GM23338 (cell line): ENCODE measurements around the gene PDZD8. TPM values are rescaled to one million over a fixed set of nuclear protein-coding genes. Genes with fewer than 3 reads are reported as not detected.
"Not testable (repeated sequence)": the region's sequence is repeated elsewhere in the genome, so short reads cannot be mapped to it uniquely, and the experiment has no call there.

Source experiments
- ATAC-seq: fragments of 200-7000 bp; cut with Tn5 transposase; 3 replicates; pipeline ENCODE4 v1.9.1; 2020
- DNase-seq: peaks from one replicate; pipeline ENCODE4 v3.0.0-alpha.2; 2015; ENCODE audit warnings: low spot score
- H2AFZ ChIP-seq: fragments of 200-600 bp; sonication (generic); 2 replicates; pipeline ENCODE4 v1.8.0; 2016; ENCODE audit warnings: antibody characterized with exemption, mild to moderate bottlenecking, moderate library complexity
- H3F3A ChIP-seq: fragments of 200-600 bp; sonication (generic); replicated peaks from 2 replicates; pipeline ENCODE4 v1.8.0; 2017; ENCODE audit warnings: antibody characterized with exemption, mixed run types, low read depth
- H3K27ac ChIP-seq: fragments of 200-600 bp; sonication (generic); 2 replicates; pipeline ENCODE4 v1.6.1; 2016; ENCODE audit warnings: low read depth
- H3K27me3 ChIP-seq: fragments of 200-600 bp; sonication (generic); 2 replicates; pipeline ENCODE4 v1.8.0; 2016; ENCODE audit warnings: mild to moderate bottlenecking, mixed run types, moderate library complexity; ENCODE audit not compliant: insufficient read depth
- H3K36me3 ChIP-seq: fragments of 200-600 bp; sonication (generic); 2 replicates; pipeline ENCODE4 v1.8.0; 2016; ENCODE audit warnings: mild to moderate bottlenecking; ENCODE audit not compliant: insufficient read depth
- H3K4me1 ChIP-seq: fragments of 200-600 bp; sonication (generic); 2 replicates; pipeline ENCODE4 v1.8.0; 2016; ENCODE audit warnings: mild to moderate bottlenecking, moderate library complexity; ENCODE audit not compliant: insufficient read depth
- H3K4me2 ChIP-seq: fragments of 200-600 bp; sonication (generic); 2 replicates; pipeline ENCODE4 v1.7.1; 2017; ENCODE audit warnings: mixed run types
- H3K4me3 ChIP-seq: fragments of 200-600 bp; sonication (generic); 2 replicates; pipeline ENCODE4 v1.6.1; 2016; ENCODE audit warnings: mixed run types
- H3K79me2 ChIP-seq: fragments of 200-600 bp; sonication (generic); replicated peaks from 2 replicates; pipeline ENCODE4 v1.8.0; 2017; ENCODE audit warnings: mild to moderate bottlenecking; ENCODE audit not compliant: insufficient read depth
- H3K9me2 ChIP-seq: fragments of 200-600 bp; sonication (generic); 2 replicates; pipeline ENCODE4 v1.8.0; 2017; ENCODE audit not compliant: insufficient read depth
- H4K20me1 ChIP-seq: fragments of 200-600 bp; sonication (generic); replicated peaks from 2 replicates; pipeline ENCODE4 v1.8.0; 2017; ENCODE audit warnings: mild to moderate bottlenecking; ENCODE audit not compliant: insufficient read depth
- H3K27ac Mint-ChIP-seq: 2 replicates; pipeline ENCODE4 v1.8.0; 2020; ENCODE audit warnings: inconsistent platforms, mild to moderate bottlenecking, moderate library complexity, mixed read lengths
- H3K27me3 Mint-ChIP-seq: 3 replicates; pipeline ENCODE4 v1.8.0; 2022; ENCODE audit warnings: low read depth, mild to moderate bottlenecking, moderate library complexity, mixed read lengths, inconsistent platforms; ENCODE audit not compliant: insufficient read depth, poor library complexity
- H3K36me3 Mint-ChIP-seq: 3 replicates; pipeline ENCODE4 v1.8.0; 2021; ENCODE audit warnings: low read depth, mild to moderate bottlenecking, inconsistent platforms, moderate library complexity, mixed read lengths
- H3K4me1 Mint-ChIP-seq: 3 replicates; pipeline ENCODE4 v1.8.0; 2020; ENCODE audit warnings: mild to moderate bottlenecking, inconsistent platforms, mixed read lengths
- H3K4me3 Mint-ChIP-seq: 3 replicates; pipeline ENCODE4 v1.8.0; 2021; ENCODE audit warnings: moderate library complexity, mild to moderate bottlenecking, inconsistent platforms, mixed read lengths
- H3K9me3 Mint-ChIP-seq: 3 replicates; pipeline ENCODE4 v1.8.0; 2020; ENCODE audit warnings: moderate library complexity, mild to moderate bottlenecking, inconsistent platforms, mixed read lengths
- CREB1 ChIP-seq: fragments of 250-450 bp; sonication (Bioruptor Pico); IDR thresholded peaks from 2 replicates; pipeline ENCODE4 v1.5.0; 2020; ENCODE audit warnings: low read depth, mild to moderate bottlenecking, moderate library complexity
- NANOG ChIP-seq: IDR thresholded peaks from 2 replicates; pipeline ENCODE4 v1.6.1; 2016; ENCODE audit warnings: antibody characterized with exemption, borderline replicate concordance
- STAT1 ChIP-seq: IDR thresholded peaks from one replicate; pipeline ENCODE4 v1.6.1; 2016; ENCODE audit warnings: antibody characterized with exemption; ENCODE audit not compliant: unreplicated experiment
- ZNF114 ChIP-seq: fragments of 250-450 bp; sonication (Bioruptor Pico); IDR thresholded peaks from 2 replicates; pipeline ENCODE4 v1.5.0; 2020; ENCODE audit warnings: mild to moderate bottlenecking, moderate library complexity
- ZNF331 ChIP-seq: fragments of 250-450 bp; sonication (Bioruptor Pico); IDR thresholded peaks from 2 replicates; pipeline ENCODE4 v1.5.0; 2020; ENCODE audit warnings: low read depth, mild to moderate bottlenecking, moderate library complexity
- polyA plus RNA-seq: library from polyadenylated mRNA; unstranded; fragments of >200 nt; fragmentation: Nextera tagmentation; extraction: Ambion mirVana; gene quantifications from 2 replicates; pipeline ENCODE4 v1.2.1, GENCODE V29; 2016
- total RNA-seq: library from RNA; depleted of rRNA; stranded (reverse); fragments of >200 nt; shearing (Covaris generic); gene quantifications from 2 replicates; pipeline ENCODE4 v1.2.3, GENCODE V29; 2014
- TF ChIP-seq, protein P1 (sequence below): fragments of 250-450 bp; sonication (Bioruptor Pico); IDR thresholded peaks from 2 replicates; pipeline ENCODE4 v1.5.0; 2020; ENCODE audit warnings: mild to moderate bottlenecking, moderate library complexity
- TF ChIP-seq, protein P2 (sequence below): IDR thresholded peaks from 2 replicates; pipeline ENCODE4 v1.6.1; 2016; ENCODE audit warnings: antibody characterized with exemption
- TF ChIP-seq, protein P3 (sequence below), 2 experiments: fragments of 200-600 bp in 1 of 2; sonication (generic) in 1 of 2; conservative IDR thresholded peaks; 2 replicates each; pipeline versions ENCODE4 v1.5.1 to v1.6.1; 2016 to 2017; ENCODE audit warnings: antibody characterized with exemption in 2 of 2, low read depth in 2 of 2, mild to moderate bottlenecking in 2 of 2, moderate library complexity in 1 of 2

PDZD8 gene
- total and polyA plus RNA-seq, 2 experiments from 2014 or later = 11.4 to 28.6 TPM

GRCh38 chr10:117306674-117307073, 68.6 kb downstream of the PDZD8 start (continued):
- TF ChIP-seq, protein P1, sequence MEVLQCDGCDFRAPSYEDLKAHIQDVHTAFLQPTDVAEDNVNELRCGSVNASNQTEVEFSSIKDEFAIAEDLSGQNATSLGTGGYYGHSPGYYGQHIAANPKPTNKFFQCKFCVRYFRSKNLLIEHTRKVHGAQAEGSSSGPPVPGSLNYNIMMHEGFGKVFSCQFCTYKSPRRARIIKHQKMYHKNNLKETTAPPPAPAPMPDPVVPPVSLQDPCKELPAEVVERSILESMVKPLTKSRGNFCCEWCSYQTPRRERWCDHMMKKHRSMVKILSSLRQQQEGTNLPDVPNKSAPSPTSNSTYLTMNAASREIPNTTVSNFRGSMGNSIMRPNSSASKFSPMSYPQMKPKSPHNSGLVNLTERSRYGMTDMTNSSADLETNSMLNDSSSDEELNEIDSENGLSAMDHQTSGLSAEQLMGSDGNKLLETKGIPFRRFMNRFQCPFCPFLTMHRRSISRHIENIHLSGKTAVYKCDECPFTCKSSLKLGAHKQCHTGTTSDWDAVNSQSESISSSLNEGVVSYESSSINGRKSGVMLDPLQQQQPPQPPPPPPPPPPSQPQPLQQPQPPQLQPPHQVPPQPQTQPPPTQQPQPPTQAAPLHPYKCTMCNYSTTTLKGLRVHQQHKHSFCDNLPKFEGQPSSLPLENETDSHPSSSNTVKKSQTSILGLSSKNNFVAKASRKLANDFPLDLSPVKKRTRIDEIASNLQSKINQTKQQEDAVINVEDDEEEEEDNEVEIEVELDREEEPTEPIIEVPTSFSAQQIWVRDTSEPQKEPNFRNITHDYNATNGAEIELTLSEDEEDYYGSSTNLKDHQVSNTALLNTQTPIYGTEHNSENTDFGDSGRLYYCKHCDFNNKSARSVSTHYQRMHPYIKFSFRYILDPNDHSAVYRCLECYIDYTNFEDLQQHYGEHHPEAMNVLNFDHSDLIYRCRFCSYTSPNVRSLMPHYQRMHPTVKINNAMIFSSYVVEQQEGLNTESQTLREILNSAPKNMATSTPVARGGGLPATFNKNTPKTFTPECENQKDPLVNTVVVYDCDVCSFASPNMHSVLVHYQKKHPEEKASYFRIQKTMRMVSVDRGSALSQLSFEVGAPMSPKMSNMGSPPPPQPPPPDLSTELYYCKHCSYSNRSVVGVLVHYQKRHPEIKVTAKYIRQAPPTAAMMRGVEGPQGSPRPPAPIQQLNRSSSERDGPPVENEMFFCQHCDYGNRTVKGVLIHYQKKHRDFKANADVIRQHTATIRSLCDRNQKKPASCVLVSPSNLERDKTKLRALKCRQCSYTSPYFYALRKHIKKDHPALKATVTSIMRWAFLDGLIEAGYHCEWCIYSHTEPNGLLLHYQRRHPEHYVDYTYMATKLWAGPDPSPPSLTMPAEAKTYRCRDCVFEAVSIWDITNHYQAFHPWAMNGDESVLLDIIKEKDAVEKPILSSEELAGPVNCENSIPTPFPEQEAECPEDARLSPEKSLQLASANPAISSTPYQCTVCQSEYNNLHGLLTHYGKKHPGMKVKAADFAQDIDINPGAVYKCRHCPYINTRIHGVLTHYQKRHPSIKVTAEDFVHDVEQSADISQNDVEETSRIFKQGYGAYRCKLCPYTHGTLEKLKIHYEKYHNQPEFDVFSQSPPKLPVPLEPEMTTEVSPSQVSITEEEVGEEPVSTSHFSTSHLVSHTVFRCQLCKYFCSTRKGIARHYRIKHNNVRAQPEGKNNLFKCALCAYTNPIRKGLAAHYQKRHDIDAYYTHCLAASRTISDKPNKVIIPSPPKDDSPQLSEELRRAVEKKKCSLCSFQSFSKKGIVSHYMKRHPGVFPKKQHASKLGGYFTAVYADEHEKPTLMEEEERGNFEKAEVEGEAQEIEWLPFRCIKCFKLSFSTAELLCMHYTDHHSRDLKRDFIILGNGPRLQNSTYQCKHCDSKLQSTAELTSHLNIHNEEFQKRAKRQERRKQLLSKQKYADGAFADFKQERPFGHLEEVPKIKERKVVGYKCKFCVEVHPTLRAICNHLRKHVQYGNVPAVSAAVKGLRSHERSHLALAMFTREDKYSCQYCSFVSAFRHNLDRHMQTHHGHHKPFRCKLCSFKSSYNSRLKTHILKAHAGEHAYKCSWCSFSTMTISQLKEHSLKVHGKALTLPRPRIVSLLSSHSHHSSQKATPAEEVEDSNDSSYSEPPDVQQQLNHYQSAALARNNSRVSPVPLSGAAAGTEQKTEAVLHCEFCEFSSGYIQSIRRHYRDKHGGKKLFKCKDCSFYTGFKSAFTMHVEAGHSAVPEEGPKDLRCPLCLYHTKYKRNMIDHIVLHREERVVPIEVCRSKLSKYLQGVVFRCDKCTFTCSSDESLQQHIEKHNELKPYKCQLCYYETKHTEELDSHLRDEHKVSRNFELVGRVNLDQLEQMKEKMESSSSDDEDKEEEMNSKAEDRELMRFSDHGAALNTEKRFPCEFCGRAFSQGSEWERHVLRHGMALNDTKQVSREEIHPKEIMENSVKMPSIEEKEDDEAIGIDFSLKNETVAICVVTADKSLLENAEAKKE (CRISPR knock-in tag) = no peak
- TF ChIP-seq, protein P2, sequence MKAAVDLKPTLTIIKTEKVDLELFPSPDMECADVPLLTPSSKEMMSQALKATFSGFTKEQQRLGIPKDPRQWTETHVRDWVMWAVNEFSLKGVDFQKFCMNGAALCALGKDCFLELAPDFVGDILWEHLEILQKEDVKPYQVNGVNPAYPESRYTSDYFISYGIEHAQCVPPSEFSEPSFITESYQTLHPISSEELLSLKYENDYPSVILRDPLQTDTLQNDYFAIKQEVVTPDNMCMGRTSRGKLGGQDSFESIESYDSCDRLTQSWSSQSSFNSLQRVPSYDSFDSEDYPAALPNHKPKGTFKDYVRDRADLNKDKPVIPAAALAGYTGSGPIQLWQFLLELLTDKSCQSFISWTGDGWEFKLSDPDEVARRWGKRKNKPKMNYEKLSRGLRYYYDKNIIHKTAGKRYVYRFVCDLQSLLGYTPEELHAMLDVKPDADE = no peak

DNA sequence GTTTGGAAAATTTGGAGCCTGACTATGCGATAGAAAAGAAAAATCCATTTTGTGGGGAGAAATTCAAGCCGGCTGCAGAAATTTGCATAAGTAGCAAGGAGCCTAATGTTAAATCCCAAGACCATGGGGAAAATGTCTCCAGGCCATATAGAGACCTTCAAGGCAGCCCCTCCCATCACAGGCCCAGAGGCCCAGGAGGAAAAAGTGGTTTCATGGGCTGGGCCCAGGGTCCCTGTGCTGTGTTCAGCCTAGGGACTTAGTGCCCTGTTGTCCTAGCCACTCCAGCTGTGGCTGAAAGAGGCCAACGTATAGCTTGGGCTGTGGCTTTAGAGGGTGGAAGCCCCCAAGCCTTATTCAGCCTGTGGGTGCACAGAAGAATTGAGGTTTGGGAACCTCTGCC, 71.8 kb downstream of the PDZD8 start:
- not testable (repeated sequence) for H3K4me3 ChIP-seq, DNase-seq, H3K27me3 ChIP-seq, H2AFZ ChIP-seq, H3K4me2 ChIP-seq, H3K27me3 Mint-ChIP-seq, H3F3A ChIP-seq, H3K4me3 Mint-ChIP-seq, ATAC-seq, H3K27ac ChIP-seq, H3K36me3 ChIP-seq, H3K4me1 Mint-ChIP-seq, H3K27ac Mint-ChIP-seq, H4K20me1 ChIP-seq, H3K4me1 ChIP-seq, H3K9me2 ChIP-seq, H3K79me2 ChIP-seq
- Mint-ChIP-seq H3K36me3 (peaks cover 37% of the 10 kb centered on the region), H3K9me3 (peaks cover 26% of the 10 kb centered on the region)

DNA sequence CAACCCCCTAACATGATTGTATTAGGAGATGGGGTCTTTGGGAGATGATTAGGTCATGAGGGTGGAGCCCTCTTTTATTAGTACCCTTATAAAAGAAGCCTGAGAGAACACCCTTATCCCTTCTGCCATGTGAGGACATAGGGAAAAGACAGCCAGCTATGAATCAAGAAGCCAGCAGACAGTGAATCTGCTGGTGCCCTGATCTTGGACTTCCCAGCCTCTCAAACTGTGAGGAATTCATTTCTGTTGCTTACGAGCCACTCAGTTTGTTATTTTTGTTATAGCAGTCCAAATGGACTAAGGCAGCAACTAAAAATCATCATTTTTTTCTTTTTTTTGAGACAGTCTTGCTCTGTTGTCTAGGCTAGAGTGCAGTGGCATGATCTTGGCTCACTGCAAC, 74.6 kb downstream of the PDZD8 start:
- no peak overlapping the region for H3K4me2 ChIP-seq
- no peaks in the 10 kb centered on the region for H3K27me3 ChIP-seq
- H3K27me3 Mint-ChIP-seq = peaks cover 4% of the 10 kb centered on the region
- no peak overlapping the region for H2AFZ ChIP-seq
- no peaks in the 10 kb centered on the region for H3K9me2 ChIP-seq
- H3K27ac ChIP-seq = no peak overlapping the region
- no peak overlapping the region for H3K27ac Mint-ChIP-seq
- H3K9me3 Mint-ChIP-seq = peaks cover 26% of the 10 kb centered on the region
- peaks cover 4% of the 10 kb centered on the region; the same call in 2 of the 3 replicates for H3K4me1 Mint-ChIP-seq
- no peak for ATAC-seq
- H3K79me2 ChIP-seq = 0 out of 2 replicates have a peak, but pooled peaks cover 3% of the 10 kb centered on the region
- H4K20me1 ChIP-seq = no peaks in the 10 kb centered on the region
- no peaks in the 10 kb centered on the region for H3K4me1 ChIP-seq
- no peak overlapping the region for H3K4me3 Mint-ChIP-seq
- H3K36me3 ChIP-seq = no peaks in the 10 kb centered on the region
- H3F3A ChIP-seq = no peaks in the 10 kb centered on the region
- no peak for DNase-seq
- no peak overlapping the region for H3K4me3 ChIP-seq
- H3K36me3 Mint-ChIP-seq = peaks cover 32% of the 10 kb centered on the region
- TF ChIP-seq ZNF331 (CRISPR knock-in tag) = no peak
- no peak for TF ChIP-seq CREB1 (CRISPR knock-in tag)
- TF ChIP-seq, protein P3, sequence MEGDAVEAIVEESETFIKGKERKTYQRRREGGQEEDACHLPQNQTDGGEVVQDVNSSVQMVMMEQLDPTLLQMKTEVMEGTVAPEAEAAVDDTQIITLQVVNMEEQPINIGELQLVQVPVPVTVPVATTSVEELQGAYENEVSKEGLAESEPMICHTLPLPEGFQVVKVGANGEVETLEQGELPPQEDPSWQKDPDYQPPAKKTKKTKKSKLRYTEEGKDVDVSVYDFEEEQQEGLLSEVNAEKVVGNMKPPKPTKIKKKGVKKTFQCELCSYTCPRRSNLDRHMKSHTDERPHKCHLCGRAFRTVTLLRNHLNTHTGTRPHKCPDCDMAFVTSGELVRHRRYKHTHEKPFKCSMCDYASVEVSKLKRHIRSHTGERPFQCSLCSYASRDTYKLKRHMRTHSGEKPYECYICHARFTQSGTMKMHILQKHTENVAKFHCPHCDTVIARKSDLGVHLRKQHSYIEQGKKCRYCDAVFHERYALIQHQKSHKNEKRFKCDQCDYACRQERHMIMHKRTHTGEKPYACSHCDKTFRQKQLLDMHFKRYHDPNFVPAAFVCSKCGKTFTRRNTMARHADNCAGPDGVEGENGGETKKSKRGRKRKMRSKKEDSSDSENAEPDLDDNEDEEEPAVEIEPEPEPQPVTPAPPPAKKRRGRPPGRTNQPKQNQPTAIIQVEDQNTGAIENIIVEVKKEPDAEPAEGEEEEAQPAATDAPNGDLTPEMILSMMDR (conservative IDR thresholded peaks at IDR 0.05; ENCODE audit: low read depth in 2 of 2) = no peak
- TF ChIP-seq ZNF114 (CRISPR knock-in tag) = no peak
- TF ChIP-seq, protein P2 = no peak
- no peak for TF ChIP-seq STAT1
- no peak for TF ChIP-seq NANOG
